ENCODE data around the gene HINFP.

The HINFP gene

GRCh38 chr11:119091966-119092879, 29.2 kb upstream of the HINFP start:
- TF ChIP-seq CREB1 (IDR thresholded peaks at IDR 0.05; ENCODE audit: low read depth) (no peak), TCF12 (IDR thresholded peaks at IDR 0.05; ENCODE audit: low read depth) (0 out of 2 replicates have a peak, but pooled peaks have one; percentile 12)

- TF ChIP-seq REST (IDR thresholded peaks at IDR 0.05; ENCODE audit: low read depth) (no peak), NFIC (IDR thresholded peaks at IDR 0.05) (no peak), ZBTB7A (IDR thresholded peaks at IDR 0.05; ENCODE audit: low read depth) (no peak), CEBPB (IDR thresholded peaks at IDR 0.05) (no peak), YY1 (IDR thresholded peaks at IDR 0.05; ENCODE audit: low read depth) (no peak), EP300 (IDR thresholded peaks at IDR 0.05; ENCODE audit: borderline replicate concordance) (no peak), TAF1 (IDR thresholded peaks at IDR 0.05; ENCODE audit: low read depth) (no peak), USF1 (IDR thresholded peaks at IDR 0.05) (no peak), FOXM1 (IDR thresholded peaks at IDR 0.05; ENCODE audit: borderline replicate concordance, low read depth) (no peak), RAD21 (IDR thresholded peaks at IDR 0.05; ENCODE audit: low read depth) (no peak), EGR1 (IDR thresholded peaks at IDR 0.05) (no peak), MAX (IDR thresholded peaks at IDR 0.05) (no peak), TCF12 (IDR thresholded peaks at IDR 0.05; ENCODE audit: low read depth) (no peak), CREB1 (IDR thresholded peaks at IDR 0.05; ENCODE audit: low read depth) (no peak), TEAD4 (IDR thresholded peaks at IDR 0.05) (no peak)
Measured at GRCh38 chr11:119092880-119093842, 28.2 kb upstream of the HINFP start.

- TF ChIP-seq TAF1 (IDR thresholded peaks at IDR 0.05; ENCODE audit: low read depth) (peak; percentile 36; the same call in 1 of the 2 replicates), YY1 (IDR thresholded peaks at IDR 0.05; ENCODE audit: low read depth) (no peak), EGR1 (IDR thresholded peaks at IDR 0.05) (no peak)
Measured at GRCh38 chr11:119093942-119094815, 27.2 kb upstream of the HINFP start.

- TF ChIP-seq FOXM1 (IDR thresholded peaks at IDR 0.05; ENCODE audit: borderline replicate concordance, low read depth) (no peak), RAD21 (IDR thresholded peaks at IDR 0.05; ENCODE audit: low read depth) (peak; percentile 34; the same call in 1 of the 2 replicates)
Measured at GRCh38 chr11:119094816-119095065, 26.6 kb upstream of the HINFP start.

GRCh38 chr11:119095066-119095880, 26.1 kb upstream of the HINFP start:
- TF ChIP-seq YY1 (IDR thresholded peaks at IDR 0.05; ENCODE audit: low read depth) (peak; percentile 84), TEAD4 (IDR thresholded peaks at IDR 0.05) (peak; percentile 33; the same call in 1 of the 2 replicates), USF1 (IDR thresholded peaks at IDR 0.05) (peak; percentile 30; the same call in 1 of the 2 replicates), RAD21 (IDR thresholded peaks at IDR 0.05; ENCODE audit: low read depth) (no peak), CEBPB (IDR thresholded peaks at IDR 0.05) (no peak), FOXM1 (IDR thresholded peaks at IDR 0.05; ENCODE audit: borderline replicate concordance, low read depth) (peak; percentile 97), TCF12 (IDR thresholded peaks at IDR 0.05; ENCODE audit: low read depth) (peak; percentile 85), ZBTB7A (IDR thresholded peaks at IDR 0.05; ENCODE audit: low read depth) (no peak), CREB1 (IDR thresholded peaks at IDR 0.05; ENCODE audit: low read depth) (peak; percentile 39; the same call in 1 of the 2 replicates), TAF1 (IDR thresholded peaks at IDR 0.05; ENCODE audit: low read depth) (peak; percentile 99), MAX (IDR thresholded peaks at IDR 0.05) (peak; percentile 93), EP300 (IDR thresholded peaks at IDR 0.05; ENCODE audit: borderline replicate concordance) (peak; percentile 54; the same call in 1 of the 2 replicates), EGR1 (IDR thresholded peaks at IDR 0.05) (0 out of 2 replicates have a peak, but pooled peaks have one; percentile 22), REST (IDR thresholded peaks at IDR 0.05; ENCODE audit: low read depth) (no peak), NFIC (IDR thresholded peaks at IDR 0.05) (no peak)
